Heart left ventricle (tissue), 13 donors: ENCODE data around the gene ITK.

Experiments used
- CTCF ChIP-seq, 12 donors: fragments of 200-600 bp; sonication (generic) in 4 of 12; IDR thresholded peaks; one replicate each; pipeline versions ENCODE4 v1.5.0 to v1.8.0; 2018 to 2022; ENCODE audit warnings: antibody characterized with exemption in 12 of 12, mild to moderate bottlenecking in 5 of 12
- POLR2A ChIP-seq, 2 donors: fragments of 450-650 bp; IDR thresholded peaks; one replicate each; pipeline ENCODE4 v1.6.1; 2017; ENCODE audit warnings: antibody characterized with exemption in 2 of 2, mild to moderate bottlenecking in 2 of 2, moderate library complexity in 2 of 2
- donor health status: ischemic (EF 13 %, LVEDD 7.1; RV severe dilation, severe dysfunction).
- donor health status: DM: no; HTN: yes; CAD: no.
- donor health status: DM: no; HTN: no; CAD: no.
- donor health status: ischemic (EF 25% LVEDD 6.9; RV normal size, moderate dysfunction).
- donor health status: ischemic (EF 25% LVEDD 5.7; RV mildly dilated, moderate dysfunction).
- donor health status: ischemic (EF 35%, LVEDD 5.7; RV mildly dilated, moderate dysfunction).
- donor health status: nonischemic (EF 11% LVEDD 7.7; RV severe dilation, severe dysfunction).
- donor health status: DM: yes; HTN: yes; CAD: no.
- donor health status: PGD.
- donor health status: ischemic (EF 29% LVEDD 5.4; RV normal size, mild dysfunction).
- donor health status: nonischemic (EF 23%, LVEDD 6.1; RV moderate dilation, normal function).

- TF ChIP-seq POLR2A (IDR thresholded peaks at IDR 0.05) (no peak), CTCF (IDR thresholded peaks at IDR 0.05) (no peak)
Measured at GRCh38 chr5:157216391-157217142, 35.9 kb downstream of the ITK start.
